HepG2 (cell line): Measurements from ENCODE around the gene GPLD1. TPM values are rescaled to one million over a fixed set of nuclear protein-coding genes. Genes with fewer than 3 reads are reported as not detected.

Source experiments
- ATAC-seq: fragments of 200-7000 bp; cut with Tn5 transposase; 3 replicates; pipeline ENCODE4 v1.9.1; 2020; ENCODE audit warnings: mild to moderate bottlenecking, moderate library complexity
- BruUV-seq: library from RNA; stranded (reverse); fragments of 400-500 nt; replicated peaks from 2 replicates; lab custom pipeline; 2021; lab: Mats Ljungman, UMichigan
- CTCF ChIA-PET: fragments of 300-600 bp; formaldehyde crosslinking; extraction: SDS; loops from one replicate; lab custom pipeline; 2021; ENCODE audit warnings: low total read pairs, inconsistent platforms, low intra/inter-chr PET ratio; lab: Yijun Ruan, JAX
- POLR2A ChIA-PET: fragments of 350-600 bp; sonication (Branson Sonifier 250); formaldehyde crosslinking; loops from one replicate; lab custom pipeline; 2020; ENCODE audit warnings: antibody characterized with exemption, inconsistent platforms; lab: Yijun Ruan, JAX
- DNase-seq: peaks from one replicate; pipeline ENCODE4 v3.0.0-alpha.2; 2015; ENCODE audit warnings: low spot score
- FAIRE-seq: peaks from 3 replicates; lab custom pipeline; 2011; peaks lifted over from hg19 to GRCh38; lab: Jason Lieb, UNC
- H2AFZ ChIP-seq: one replicate; pipeline ENCODE4 v1.6.1; 2011; ENCODE audit warnings: low read length, inconsistent platforms
- H3K27ac ChIP-seq: fragments of 300-600 bp; 3 replicates; pipeline ENCODE4 v1.8.0; 2011; ENCODE audit warnings: mixed run types, mild to moderate bottlenecking, mixed read lengths, low read length, inconsistent platforms; ENCODE audit not compliant: insufficient read depth; ENCODE audit errors: extremely low read length
- H3K27me3 ChIP-seq, 2 experiments: fragments of 200-600 bp in 1 of 2; 2 replicates in 1 of 2; 3 replicates in 1 of 2; pipeline versions ENCODE4 v1.6.0 to v1.8.0; 2011; ENCODE audit warnings: low read length in 2 of 2, mild to moderate bottlenecking in 2 of 2, moderate library complexity in 2 of 2, inconsistent platforms in 1 of 2; ENCODE audit not compliant: insufficient read depth in 2 of 2, control insufficient read depth in 1 of 2
- H3K36me3 ChIP-seq, 2 experiments: fragments of 200-600 bp in 1 of 2; replicated peaks in 1 of 2; 2 replicates in 1 of 2; 3 replicates in 1 of 2; pipeline versions ENCODE4 v1.5.1 to v1.8.0; 2011; ENCODE audit warnings: low read length in 2 of 2, inconsistent platforms in 1 of 2; ENCODE audit not compliant: insufficient read depth in 2 of 2, control insufficient read depth in 1 of 2
- H3K4me1 ChIP-seq: 2 replicates; pipeline ENCODE4 v1.5.1; 2012; ENCODE audit warnings: low read length, inconsistent platforms; ENCODE audit not compliant: insufficient read depth
- H3K4me2 ChIP-seq: 2 replicates; pipeline ENCODE4 v1.6.0; 2011; ENCODE audit warnings: low read depth, low read length, inconsistent platforms
- H3K4me3 ChIP-seq, 3 experiments: fragments of 200-600 bp in 1 of 3; sonication (generic), shearing (Covaris generic) in 1 of 3; replicated peaks in 1 of 3; 2 replicates each; pipeline ENCODE4 v1.5.1; 2011 to 2016; ENCODE audit warnings: low read length in 3 of 3, inconsistent platforms in 2 of 3, low read depth in 2 of 3, mild to moderate bottlenecking in 2 of 3, control low read depth in 1 of 3, mixed read lengths in 1 of 3; ENCODE audit not compliant: insufficient read depth in 1 of 3
- H3K79me2 ChIP-seq: one replicate; pipeline ENCODE4 v1.6.1; 2011; ENCODE audit warnings: low read length, inconsistent platforms; ENCODE audit not compliant: insufficient read depth
- H3K9ac ChIP-seq: 2 replicates; pipeline ENCODE4 v1.6.0; 2011; ENCODE audit warnings: mild to moderate bottlenecking, low read depth, low read length, inconsistent platforms; ENCODE audit not compliant: insufficient read depth
- H3K9me3 ChIP-seq: 2 replicates; pipeline ENCODE4 v1.5.1; 2012; ENCODE audit warnings: mild to moderate bottlenecking, low read length
- H4K20me1 ChIP-seq: 2 replicates; pipeline ENCODE4 v1.6.0; 2011; ENCODE audit warnings: inconsistent platforms, mild to moderate bottlenecking, low read length, moderate library complexity; ENCODE audit not compliant: insufficient read depth
- CCAR2 ChIP-seq: fragments of 200-400 bp; formaldehyde crosslinking; optimal IDR thresholded peaks from 2 replicates; pipeline ENCODE3; 2018; ENCODE audit warnings: low read depth, mild to moderate bottlenecking, low read length, moderate library complexity
- MIER2 ChIP-seq: IDR thresholded peaks from 2 replicates; pipeline ENCODE4 v1.6.1; 2016; ENCODE audit warnings: missing biosample characterization, missing genetic modification reagents
- RBFOX2 ChIP-seq: fragments of 200-400 bp; formaldehyde crosslinking; IDR thresholded peaks from 2 replicates; pipeline ENCODE4 v1.6.1; 2017; ENCODE audit warnings: low read depth, mild to moderate bottlenecking, low read length
- TCF12 ChIP-seq, 2 experiments: fragments of 450-650 bp in 1 of 2; sonication (generic) in 1 of 2; formaldehyde crosslinking in 1 of 2; IDR thresholded peaks; 2 replicates each; pipeline versions ENCODE4 v1.6.1 to v1.8.0; 2017 to 2022; ENCODE audit warnings: antibody characterized with exemption in 1 of 2, mild to moderate bottlenecking in 1 of 2, missing genetic modification reagents in 1 of 2, moderate library complexity in 1 of 2
- ZBTB21 ChIP-seq: sonication (generic); formaldehyde crosslinking; IDR thresholded peaks from 2 replicates; pipeline ENCODE4 v1.4.0; 2020; ENCODE audit warnings: missing genetic modification reagents
- whole genome bisulfite sequencing: methylation state at CpG from one replicate; pipeline ENCODE4 v1.1.6; 2017; ENCODE audit warnings: low lambda C conversion rate; 5-methylcytosine and 5-hydroxymethylcytosine counted together
- in situ Hi-C: cut with HindIII; loops from 2 replicates; pipeline ENCODE4 v1.10.0; 2017; ENCODE audit warnings: low pct_unique_long_range_greater_than_20kb; ENCODE audit not compliant: extremely low pct_ligation_motif_present
- intact Hi-C: fragments of 100-400 bp; cut with micrococcal nuclease; formaldehyde crosslinking; loops from one replicate; pipeline ENCODE4 v1.10.0; 2022; ENCODE audit not compliant: unreplicated experiment
- polyA plus RNA-seq, 8 experiments: library from polyadenylated mRNA; depleted of rRNA in 3 of 8; stranded (reverse) in 7 of 8; unstranded in 1 of 8; fragments of >200 nt; fragmentation: Illumina TruSeq in 4 of 8; extraction: Trizol in 4 of 8; gene quantifications; 2 replicates each; pipeline versions ENCODE4 v1.2.1 to v1.2.3, GENCODE V29; 2011 to 2016; ENCODE audit warnings: low read depth in 4 of 8, missing spikeins in 1 of 8, mixed read lengths in 1 of 8; ENCODE audit not compliant: insufficient read depth in 1 of 8
- total RNA-seq, 5 experiments: library from RNA; depleted of rRNA; stranded (reverse); fragments of >200 nt; fragmentation: Illumina TruSeq; extraction: Trizol; gene quantifications; 2 replicates each; pipeline ENCODE4 v1.2.3, GENCODE V29; 2016; ENCODE audit warnings: low read depth in 1 of 5
- TF ChIP-seq, protein P1 (sequence below): sonication (generic); formaldehyde crosslinking; IDR thresholded peaks from 2 replicates; pipeline ENCODE4 v1.4.0; 2020; ENCODE audit warnings: low read depth, mild to moderate bottlenecking, missing genetic modification reagents
- TF ChIP-seq, protein P2 (sequence below): sonication (generic); formaldehyde crosslinking; conservative IDR thresholded peaks from 2 replicates; pipeline ENCODE4 v1.4.0; 2020; ENCODE audit warnings: missing genetic modification reagents

The GPLD1 gene
- total and polyA plus RNA-seq, 2 of the 13 experiments (the other 11 are each of a cell fraction or from before 2014, with no cell fraction given) = 6.2 to 7.6 TPM

DNA sequence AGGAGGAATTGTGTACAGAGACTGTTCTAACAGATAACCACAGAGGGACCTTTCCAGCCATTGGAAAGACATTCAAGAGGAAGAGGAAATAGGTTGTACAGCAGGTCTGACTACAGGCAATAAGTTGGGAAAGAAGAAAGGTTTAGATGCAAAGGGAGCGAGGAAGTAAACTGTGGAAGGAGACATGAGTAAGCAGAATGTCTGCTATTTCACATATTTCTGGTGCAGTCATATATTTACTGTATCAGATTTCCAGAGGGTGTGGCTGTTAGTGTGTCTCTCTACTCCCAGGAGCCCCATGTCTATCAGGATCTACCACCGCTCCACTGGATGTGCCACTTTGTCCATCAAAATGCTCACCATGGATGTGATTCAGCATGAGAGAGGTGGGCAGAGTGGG is 60.8 kb downstream of the GPLD1 start:
- no peak overlapping the region for H3K9ac ChIP-seq
- ChIA-PET POLR2A (no interaction called here), CTCF (no interaction called here)
- H3K79me2 ChIP-seq = no peaks in the 10 kb centered on the region
- FAIRE-seq (no peak), ATAC-seq (peak; percentile 14; the same call in 1 of the 3 replicates), DNase-seq (no peak)
- no peaks in the 10 kb centered on the region for H3K4me1 ChIP-seq
- no peaks in the 10 kb centered on the region for H3K9me3 ChIP-seq
- no peak overlapping the region for H3K4me2 ChIP-seq
- H3K4me3 ChIP-seq = no peak overlapping the region
- TF ChIP-seq CCAR2 (no peak), ZBTB21 (CRISPR knock-in tag) (no peak), TCF12 (IDR thresholded peaks at IDR 0.05) (no peak), TCF12 (CRISPR knock-in tag; IDR thresholded peaks at IDR 0.05) (no peak), MIER2 (no peak), RBFOX2 (no peak)
- TF ChIP-seq, protein P1, sequence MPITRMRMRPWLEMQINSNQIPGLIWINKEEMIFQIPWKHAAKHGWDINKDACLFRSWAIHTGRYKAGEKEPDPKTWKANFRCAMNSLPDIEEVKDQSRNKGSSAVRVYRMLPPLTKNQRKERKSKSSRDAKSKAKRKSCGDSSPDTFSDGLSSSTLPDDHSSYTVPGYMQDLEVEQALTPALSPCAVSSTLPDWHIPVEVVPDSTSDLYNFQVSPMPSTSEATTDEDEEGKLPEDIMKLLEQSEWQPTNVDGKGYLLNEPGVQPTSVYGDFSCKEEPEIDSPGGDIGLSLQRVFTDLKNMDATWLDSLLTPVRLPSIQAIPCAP (CRISPR knock-in tag) = no peak
- TF ChIP-seq, protein P2, sequence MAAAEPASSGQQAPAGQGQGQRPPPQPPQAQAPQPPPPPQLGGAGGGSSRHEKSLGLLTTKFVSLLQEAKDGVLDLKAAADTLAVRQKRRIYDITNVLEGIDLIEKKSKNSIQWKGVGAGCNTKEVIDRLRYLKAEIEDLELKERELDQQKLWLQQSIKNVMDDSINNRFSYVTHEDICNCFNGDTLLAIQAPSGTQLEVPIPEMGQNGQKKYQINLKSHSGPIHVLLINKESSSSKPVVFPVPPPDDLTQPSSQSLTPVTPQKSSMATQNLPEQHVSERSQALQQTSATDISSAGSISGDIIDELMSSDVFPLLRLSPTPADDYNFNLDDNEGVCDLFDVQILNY (CRISPR knock-in tag) = no peak
- BruUV-seq = no TSS peak
- no peak overlapping the region for H2AFZ ChIP-seq
- peaks cover 11 to 38% of the 10 kb centered on the region in 2 experiments for H3K36me3 ChIP-seq
- H3K27ac ChIP-seq = no peak overlapping the region
- 99% methylated on average over 2 of the region's 2 CpGs for WGBS
- no peaks in the 10 kb centered on the region for H3K27me3 ChIP-seq
- in situ Hi-C loops = no loop called here
- intact Hi-C loops = no loop called here
- H4K20me1 ChIP-seq = no peaks in the 10 kb centered on the region
